Measurements from ENCODE around the gene ANKMY1. TPM values are rescaled to one million over a fixed set of nuclear protein-coding genes. Genes with fewer than 3 reads are reported as not detected.

Gene ANKMY1
- polyA plus RNA-seq, 2 of the 4 experiments (the other 2 are of a cell fraction) = 10.6 to 16.5 TPM

GRCh38 chr2:240433973-240434727 is 123.6 kb downstream of the ANKMY1 start (continued):
- no peak for TF ChIP-seq PHF8 (IDR thresholded peaks at IDR 0.05; ENCODE audit: borderline replicate concordance, low read depth)
- no peak for TF ChIP-seq KDM1A (IDR thresholded peaks at IDR 0.05; ENCODE audit: low read depth)
- TF ChIP-seq ZSCAN20 (CRISPR knock-in tag; IDR thresholded peaks at IDR 0.05) = no peak
- TF ChIP-seq NFE2L2 (conservative IDR thresholded peaks at IDR 0.05; ENCODE audit: low read length) = peak; percentile 27; the same call in 1 of the 2 replicates
- no peak for TF ChIP-seq FOXS1 (CRISPR knock-in tag; IDR thresholded peaks at IDR 0.05)
- no peak for TF ChIP-seq ZC3H11A (IDR thresholded peaks at IDR 0.05)
- TF ChIP-seq HDAC2 (IDR thresholded peaks at IDR 0.05) = no peak
- no peak for TF ChIP-seq MAZ (IDR thresholded peaks at IDR 0.05; ENCODE audit: borderline replicate concordance, low read depth, low read length)

GRCh38 chr2:240432820-240433801 is 124.7 kb downstream of the ANKMY1 start:
- ATAC-seq (no peak), DNase-seq (ENCODE audit: low read depth in 1 of 2, low spot score in 1 of 2) (no peak), FAIRE-seq (no peak)
- peaks cover 43% of the 10 kb centered on the region for H3K4me1 ChIP-seq
- 93% methylated on average over 24 of the region's 34 CpGs for WGBS (ENCODE audit: missing lambda C conversion rate)
- peak overlapping the region; percentile 97 to 99 for H3K27ac ChIP-seq
- peak overlapping the region; percentile 90; the same call in 1 of the 3 replicates for H3K4me3 ChIP-seq
- ChIA-PET POLR2A (no interaction called here), CTCF (interaction anchor here (1.2 to 2.8 kb wide), 2 partner anchors 9 to 200 kb away, joined by 3 to 18 read pairs; no protein-coding TSS in a partner anchor)
- H3K9me3 ChIP-seq = no peaks in the 10 kb centered on the region
- peak overlapping the region; percentile 97 for H3K4me2 ChIP-seq
- TF ChIP-seq PBX3 (IDR thresholded peaks at IDR 0.05) (peak; percentile 13; the same call in 1 of the 2 replicates), BHLHE40 (IDR thresholded peaks at IDR 0.05; ENCODE audit: low read depth, low read length) (no peak), POLR2A (IDR thresholded peaks at IDR 0.05; ENCODE audit: low read length) (peak; percentile 34), MAX (IDR thresholded peaks at IDR 0.05) (no peak), HMGXB4 (CRISPR knock-in tag; IDR thresholded peaks at IDR 0.05; ENCODE audit: borderline replicate concordance) (no peak)

- DNase-seq (ENCODE audit: low read depth in 1 of 2, low spot score in 1 of 2) = no peak
- Histone ChIP-seq H3K9me3 (no peaks in the 10 kb centered on the region), H3K4me3 (no peak overlapping the region), H3K4me2 (no peak overlapping the region; the same call in 2 of the 3 replicates), H3K27ac (peak overlapping the region; percentile 97 to 99; a peak in 5 of 6 replicates), H3K4me1 (peaks cover 37% of the 10 kb centered on the region)
- 98% methylated on average over 9 of the region's 9 CpGs for WGBS (ENCODE audit: missing lambda C conversion rate)
- POLR2A ChIA-PET = interaction anchor here (1.5 kb wide), 1 partner anchor 62 kb away, joined by 7 read pairs; no protein-coding TSS in a partner anchor
- TF ChIP-seq ZNF302 (CRISPR knock-in tag; IDR thresholded peaks at IDR 0.05) (no peak), RFX5 (IDR thresholded peaks at IDR 0.05) (no peak), JUNB (IDR thresholded peaks at IDR 0.05) (no peak), POLR2A (IDR thresholded peaks at IDR 0.05; ENCODE audit: low read length) (no peak), RNF2 (IDR thresholded peaks at IDR 0.05; ENCODE audit: borderline replicate concordance, low read depth) (no peak), E2F6 (IDR thresholded peaks at IDR 0.05; ENCODE audit: borderline replicate concordance, low read depth) (no peak), REST (IDR thresholded peaks at IDR 0.05) (no peak), PBX3 (IDR thresholded peaks at IDR 0.05) (no peak), ZSCAN20 (CRISPR knock-in tag; IDR thresholded peaks at IDR 0.05) (no peak)
- FAIRE-seq = no peak
- ATAC-seq = no peak
- CTCF ChIA-PET = interaction anchor here (2.8 kb wide), 1 partner anchor 200 kb away, joined by 18 read pairs; no protein-coding TSS in a partner anchor
These were observed 125.4 kb downstream of the ANKMY1 start for GRCh38 chr2:240432430-240432819.
